Measurements from ENCODE around the gene ITGA7. TPM values are rescaled to one million over a fixed set of nuclear protein-coding genes. Genes with fewer than 3 reads are reported as not detected.

Gene ITGA7
- total and polyA plus RNA-seq, 2 experiments from 2014 or later, result 2.0 to 7.2 TPM

DNA sequence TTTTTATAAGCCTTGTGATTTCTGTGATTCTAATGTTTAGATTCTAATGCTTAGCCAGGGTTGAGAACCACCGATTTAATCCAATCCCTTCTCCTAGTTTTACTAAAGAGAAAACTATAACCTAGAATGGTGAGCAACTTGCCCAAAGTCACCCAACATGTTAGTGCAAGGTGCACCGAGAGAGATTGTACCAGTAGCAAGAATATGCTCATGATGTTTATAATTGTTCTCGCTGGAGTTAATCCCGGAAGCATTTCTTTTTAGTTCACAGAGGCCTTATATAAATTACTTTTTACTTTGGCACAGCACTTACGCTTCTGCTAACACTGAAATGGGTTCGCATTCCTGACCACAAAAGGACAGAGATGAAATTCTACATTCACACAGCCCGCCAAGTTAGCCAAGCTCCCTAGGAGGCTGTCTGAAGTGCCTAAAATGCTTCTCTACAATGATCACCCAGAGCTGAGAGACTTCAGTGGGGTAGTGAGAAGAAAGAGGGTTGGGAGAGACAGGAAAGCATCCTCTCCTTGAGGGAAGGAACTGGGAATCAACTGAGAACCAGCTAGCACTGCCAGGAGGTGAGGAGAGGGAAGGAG, 7.6 kb upstream of the ITGA7 start:
- no peak for DNase-seq
- Histone ChIP-seq H3K4me1 (ENCODE audit: insufficient read depth) (peaks cover 63% of the 10 kb centered on the region), H2AFZ (peak overlapping the region; percentile 89), H3K4me2 (ENCODE audit: unreplicated experiment) (peak overlapping the region; percentile 78), H4K20me1 (ENCODE audit: insufficient read depth) (no peaks in the 10 kb centered on the region), H3K4me3 (peak overlapping the region; percentile 85), H3K36me3 (ENCODE audit: low read depth) (no peaks in the 10 kb centered on the region), H3K27ac (peak overlapping the region; percentile 90), H3F3A (ENCODE audit: insufficient read depth) (peaks cover 64% of the 10 kb centered on the region), H3K9me3 (ENCODE audit: low read depth) (no peaks in the 10 kb centered on the region), H3K27me3 (replicated peaks; ENCODE audit: insufficient read depth) (no peaks in the 10 kb centered on the region), H3K79me2 (ENCODE audit: insufficient read depth) (0 out of 2 replicates have a peak, but pooled peaks cover 4% of the 10 kb centered on the region), H3K9me2 (ENCODE audit: insufficient read depth) (no peaks in the 10 kb centered on the region), H3K9ac (peak overlapping the region; percentile 89)
- TF ChIP-seq EZH2phosphoT487 (IDR thresholded peaks at IDR 0.05; ENCODE audit: insufficient read depth, low read depth) (no peak), EZH2 (IDR thresholded peaks at IDR 0.05; ENCODE audit: insufficient read depth, poor library complexity, severe bottlenecking) (no peak)
- in situ Hi-C loops (cut with MboI), result no loop called here
- 61% methylated on average over 7 of the region's 7 CpGs for WGBS, 2 experiments (ENCODE audit: low coverage in 1 of 2, low lambda C conversion rate in 2 of 2, missing lambda C conversion rate in 2 of 2)

GRCh38 chr12:55713721-55714120, 6.0 kb upstream of the ITGA7 start:
- Histone ChIP-seq H2AFZ (no peak overlapping the region), H3K9me3 (ENCODE audit: low read depth) (no peaks in the 10 kb centered on the region), H3K4me2 (ENCODE audit: unreplicated experiment) (peak overlapping the region; percentile 29), H3K79me2 (ENCODE audit: insufficient read depth) (0 out of 2 replicates have a peak, but pooled peaks cover 4% of the 10 kb centered on the region), H3K9me2 (ENCODE audit: insufficient read depth) (no peaks in the 10 kb centered on the region), H3K4me3 (no peak overlapping the region), H3F3A (ENCODE audit: insufficient read depth) (peaks cover 52% of the 10 kb centered on the region), H3K4me1 (ENCODE audit: insufficient read depth) (peaks cover 49% of the 10 kb centered on the region), H3K27ac (peak overlapping the region; percentile 55), H4K20me1 (ENCODE audit: insufficient read depth) (no peaks in the 10 kb centered on the region), H3K9ac (0 out of 2 replicates have a peak overlapping the region, but pooled peaks have one; percentile 0), H3K36me3 (ENCODE audit: low read depth) (no peaks in the 10 kb centered on the region), H3K27me3 (replicated peaks; ENCODE audit: insufficient read depth) (no peaks in the 10 kb centered on the region)
- DNase-seq, result peak; percentile 93
- TF ChIP-seq EZH2 (IDR thresholded peaks at IDR 0.05; ENCODE audit: insufficient read depth, poor library complexity, severe bottlenecking) (no peak), EZH2phosphoT487 (IDR thresholded peaks at IDR 0.05; ENCODE audit: insufficient read depth, low read depth) (no peak)
- 19 to 29% methylated on average over 2 of the region's 2 CpGs for WGBS, 2 experiments (ENCODE audit: low coverage in 1 of 2, low lambda C conversion rate in 2 of 2, missing lambda C conversion rate in 2 of 2)
- in situ Hi-C loops (cut with MboI), result no loop called here

- Histone ChIP-seq H3K9ac (0 out of 2 replicates have a peak overlapping the region, but pooled peaks have one; percentile 0), H3K9me3 (ENCODE audit: low read depth) (no peaks in the 10 kb centered on the region), H3K9me2 (ENCODE audit: insufficient read depth) (no peaks in the 10 kb centered on the region), H4K20me1 (ENCODE audit: insufficient read depth) (no peaks in the 10 kb centered on the region), H3K27ac (peak overlapping the region; percentile 55), H3K4me2 (ENCODE audit: unreplicated experiment) (peak overlapping the region; percentile 29), H3K36me3 (ENCODE audit: low read depth) (no peaks in the 10 kb centered on the region), H3K27me3 (replicated peaks; ENCODE audit: insufficient read depth) (no peaks in the 10 kb centered on the region), H3K4me3 (no peak overlapping the region), H3F3A (ENCODE audit: insufficient read depth) (peaks cover 43% of the 10 kb centered on the region), H3K4me1 (ENCODE audit: insufficient read depth) (peaks cover 43% of the 10 kb centered on the region), H2AFZ (peak overlapping the region; percentile 6), H3K79me2 (ENCODE audit: insufficient read depth) (0 out of 2 replicates have a peak, but pooled peaks cover 4% of the 10 kb centered on the region)
- in situ Hi-C loops (cut with MboI), result no loop called here
- WGBS, 2 experiments (ENCODE audit: low coverage in 1 of 2, low lambda C conversion rate in 2 of 2, missing lambda C conversion rate in 2 of 2), result 0 to 8% methylated on average over 1 of the region's 1 CpG
- peak; percentile 48 for DNase-seq
- TF ChIP-seq EZH2 (IDR thresholded peaks at IDR 0.05; ENCODE audit: insufficient read depth, poor library complexity, severe bottlenecking) (no peak), EZH2phosphoT487 (IDR thresholded peaks at IDR 0.05; ENCODE audit: insufficient read depth, low read depth) (no peak)
Observed at GRCh38 chr12:55712700-55713415, 5.2 kb upstream of the ITGA7 start.

- Histone ChIP-seq H3K9me2 (ENCODE audit: insufficient read depth) (no peaks in the 10 kb centered on the region), H3F3A (ENCODE audit: insufficient read depth) (peaks cover 35% of the 10 kb centered on the region), H2AFZ (peak overlapping the region; percentile 6), H3K4me3 (no peak overlapping the region), H4K20me1 (ENCODE audit: insufficient read depth) (no peaks in the 10 kb centered on the region), H3K4me2 (ENCODE audit: unreplicated experiment) (no peak overlapping the region), H3K36me3 (ENCODE audit: low read depth) (no peaks in the 10 kb centered on the region), H3K27ac (peak overlapping the region; percentile 55), H3K9ac (0 out of 2 replicates have a peak overlapping the region, but pooled peaks have one; percentile 0), H3K9me3 (ENCODE audit: low read depth) (no peaks in the 10 kb centered on the region), H3K79me2 (ENCODE audit: insufficient read depth) (0 out of 2 replicates have a peak, but pooled peaks cover 4% of the 10 kb centered on the region), H3K4me1 (ENCODE audit: insufficient read depth) (peaks cover 34% of the 10 kb centered on the region), H3K27me3 (replicated peaks; ENCODE audit: insufficient read depth) (no peaks in the 10 kb centered on the region)
- no peak for TF ChIP-seq EZH2 (IDR thresholded peaks at IDR 0.05; ENCODE audit: insufficient read depth, poor library complexity, severe bottlenecking)
- no peak for TF ChIP-seq EZH2phosphoT487 (IDR thresholded peaks at IDR 0.05; ENCODE audit: insufficient read depth, low read depth)
- 56 to 62% methylated on average over 4 of the region's 4 CpGs for WGBS, 2 experiments (ENCODE audit: low coverage in 1 of 2, low lambda C conversion rate in 2 of 2, missing lambda C conversion rate in 2 of 2)
- DNase-seq, result no peak
- in situ Hi-C loops (cut with MboI), result no loop called here
Observed at GRCh38 chr12:55711786-55712553, 4.3 kb upstream of the ITGA7 start.

Data from GM23248 (cell line).